Measurements from ENCODE around the gene TXNL1.
"Not testable (repeated sequence)": the region's sequence is repeated elsewhere in the genome, so short reads cannot be mapped to it uniquely, and the experiment has no call there.

Gene TXNL1

DNA sequence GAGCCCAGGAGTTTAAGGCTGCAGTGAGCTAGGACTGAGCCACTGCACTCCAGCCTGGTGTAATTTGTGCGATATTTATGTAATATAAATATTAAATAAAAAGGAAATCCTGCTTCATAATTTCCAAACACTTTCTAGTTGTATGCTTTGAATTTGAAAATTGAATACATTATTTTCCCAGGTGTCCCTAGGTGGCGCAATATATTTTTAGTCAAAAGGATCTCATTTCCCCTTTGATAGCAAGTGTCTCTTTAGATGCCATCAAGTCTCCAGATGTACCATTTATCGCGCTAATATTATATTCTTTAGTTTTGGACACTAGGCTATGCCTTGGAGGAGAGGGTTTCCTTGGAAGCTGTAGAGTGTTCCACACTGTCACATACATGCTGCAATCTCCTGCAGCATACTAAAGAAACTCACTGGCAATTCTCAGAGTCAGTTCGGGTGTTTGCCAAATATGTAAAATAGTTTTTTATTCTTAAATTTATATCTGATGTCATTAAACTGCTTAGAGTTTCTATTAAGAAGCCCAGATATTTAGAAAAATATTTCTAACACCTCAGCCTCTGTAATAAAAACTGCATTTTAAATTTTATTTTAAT is 7.1 kb upstream of the TXNL1 start:
- no peak for DNase-seq (ENCODE audit: low read depth)

- no peak for DNase-seq (ENCODE audit: low read depth)
Measured at GRCh38 chr18:56643381-56643780, 5.0 kb upstream of the TXNL1 start.

DNA sequence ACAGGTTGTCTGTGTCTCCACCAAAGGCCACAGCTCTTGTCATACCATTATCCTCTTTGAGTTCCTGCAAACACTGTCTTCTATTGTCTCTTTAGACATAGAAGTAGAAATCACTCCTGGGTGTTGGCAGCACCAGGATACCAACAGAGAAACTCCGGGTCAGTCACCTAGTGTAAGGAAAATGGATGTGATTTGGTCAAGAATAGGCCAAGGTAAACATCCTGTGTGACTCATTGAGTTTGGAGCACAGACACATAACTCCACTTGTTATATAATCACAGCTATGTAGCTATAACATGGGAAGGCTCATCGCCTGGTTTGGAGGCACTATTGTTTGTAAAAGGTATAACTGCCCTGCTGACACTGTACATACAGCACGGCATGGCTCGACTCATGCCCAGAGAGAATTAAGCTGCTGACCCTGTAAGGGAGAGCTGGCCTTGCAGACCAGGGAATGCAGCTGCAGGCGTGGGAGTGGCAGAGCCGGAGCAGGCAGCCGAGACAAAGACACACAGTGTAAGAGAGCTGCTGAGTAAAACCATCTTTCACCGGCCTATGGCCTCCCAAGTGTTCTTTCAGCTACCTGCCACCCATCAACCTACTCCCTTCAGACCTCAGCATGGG is 3.4 kb upstream of the TXNL1 start:
- DNase-seq (ENCODE audit: low read depth), result no peak

DNA sequence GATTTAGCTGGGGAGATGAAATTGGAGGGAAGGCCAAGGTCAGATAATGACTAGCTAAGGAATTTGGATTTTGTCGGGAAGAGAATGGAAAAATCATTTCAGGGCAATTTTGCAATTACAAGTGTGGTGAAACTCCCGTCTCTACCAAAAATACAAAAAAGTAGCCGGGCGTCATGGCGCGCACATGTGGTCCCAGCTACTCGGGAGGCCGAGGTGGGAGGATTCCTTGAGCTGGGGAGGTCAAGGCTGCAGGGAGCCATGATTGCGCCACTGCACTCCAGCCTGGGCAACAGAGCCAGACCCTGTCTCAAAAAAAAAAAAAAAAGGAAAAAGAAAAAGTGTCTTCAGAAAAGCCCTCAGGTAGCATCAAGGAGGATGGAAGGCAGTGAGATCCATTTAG is 1.2 kb upstream of the TXNL1 start:
- DNase-seq (ENCODE audit: low read depth), result no peak

GRCh38 chr18:56639104-56639381 is 651 bp upstream of the TXNL1 start:
- no peak for DNase-seq (ENCODE audit: low read depth)

DNA sequence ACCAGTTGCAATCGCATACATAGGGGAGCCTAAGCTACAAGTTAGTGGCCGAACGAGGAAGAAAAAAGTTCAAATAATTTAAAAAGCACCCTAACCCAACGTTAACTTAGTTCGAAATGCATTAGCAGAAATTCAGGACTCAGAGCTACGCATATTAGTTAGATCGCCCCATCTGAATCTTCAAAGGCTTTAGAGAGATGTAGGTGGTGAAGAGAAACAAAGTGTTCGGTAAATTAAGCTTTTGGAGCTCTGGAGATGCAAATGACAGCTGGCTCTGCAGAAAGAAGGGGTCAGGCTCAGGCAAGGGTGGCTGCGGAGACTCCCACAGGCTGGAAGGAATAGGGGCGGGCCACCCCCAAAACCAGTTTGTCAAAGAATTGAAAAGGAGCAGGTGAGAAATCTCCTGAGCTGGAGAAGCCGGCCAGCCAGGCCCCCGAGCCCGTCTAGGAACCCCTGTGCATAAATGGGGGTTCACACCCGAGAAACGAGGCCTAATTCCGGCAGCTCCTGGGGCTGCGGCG is 621 bp downstream of the TXNL1 start:
- no peak for DNase-seq (ENCODE audit: low read depth)

GRCh38 chr18:56637176-56637575 is 1.2 kb downstream of the TXNL1 start:
- DNase-seq (ENCODE audit: low read depth), result no peak

DNA sequence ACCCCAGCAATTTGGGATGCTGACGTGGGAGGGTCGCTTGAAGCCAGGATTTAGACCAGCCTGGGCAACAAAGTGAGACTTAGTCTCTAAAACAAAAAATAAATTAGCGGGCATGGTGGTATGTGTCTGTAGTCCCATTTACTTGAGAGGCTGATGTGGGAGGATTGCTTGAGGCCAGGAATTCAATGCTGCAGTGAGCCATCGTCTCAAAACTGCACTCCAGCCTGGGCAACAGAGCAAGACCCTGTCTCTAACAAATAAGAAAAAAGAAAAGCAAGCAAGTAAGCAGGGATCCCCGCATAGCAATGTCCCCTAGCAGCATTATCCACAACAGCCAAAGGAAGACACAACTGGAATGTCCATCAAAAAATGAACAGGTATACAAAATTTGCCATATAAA is 3.4 kb downstream of the TXNL1 start:
- DNase-seq (ENCODE audit: low read depth), result no peak

- DNase-seq (ENCODE audit: low read depth), result no peak
Measured at GRCh38 chr18:56632070-56633022, 6.0 kb downstream of the TXNL1 start.

GRCh38 chr18:56627991-56628390 is 10.4 kb downstream of the TXNL1 start:
- DNase-seq (ENCODE audit: low read depth), result no peak

GRCh38 chr18:56615738-56616520 is 22.5 kb downstream of the TXNL1 start:
- no peak for DNase-seq (ENCODE audit: low read depth)

DNA sequence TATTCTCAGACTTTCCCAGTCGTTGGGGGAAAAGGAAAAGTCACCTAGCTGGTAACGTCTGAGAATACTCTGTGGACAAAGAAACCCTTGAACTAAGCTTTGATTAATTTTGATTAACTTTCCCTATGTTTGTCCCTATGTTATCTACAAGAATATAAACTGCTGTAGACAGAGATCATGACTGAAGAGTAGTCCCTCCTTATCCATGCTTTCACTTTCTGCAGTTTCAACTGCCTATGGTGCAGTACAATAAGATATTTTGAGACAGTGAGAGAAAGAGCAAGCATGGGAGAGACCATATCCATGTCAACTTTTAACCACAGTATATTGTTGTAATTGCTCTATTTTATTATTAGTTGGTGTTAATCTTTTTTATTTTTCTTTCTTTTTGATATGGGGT is 31.8 kb downstream of the TXNL1 start:
- no peak for DNase-seq (ENCODE audit: low read depth)

DNA sequence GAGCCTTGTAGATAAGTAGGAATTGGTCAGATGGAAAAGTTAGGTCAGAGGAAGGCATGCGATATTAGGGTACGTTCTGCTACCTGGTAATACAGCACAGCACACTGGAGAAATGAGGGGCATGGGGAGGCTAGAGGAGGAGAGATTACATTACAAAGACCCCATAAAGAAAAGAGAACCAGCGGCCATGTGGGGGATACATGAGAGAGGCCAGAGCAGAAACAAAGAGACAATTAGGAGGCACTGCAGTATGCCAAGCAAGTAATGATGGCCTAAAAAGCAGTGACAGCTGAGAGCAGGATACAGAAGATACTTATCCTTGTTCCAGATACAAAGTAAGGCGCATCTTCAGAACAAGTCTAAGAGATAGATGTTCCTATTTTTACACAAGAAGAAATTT is 40.0 kb downstream of the TXNL1 start:
- DNase-seq (ENCODE audit: low read depth), result no peak

DNA sequence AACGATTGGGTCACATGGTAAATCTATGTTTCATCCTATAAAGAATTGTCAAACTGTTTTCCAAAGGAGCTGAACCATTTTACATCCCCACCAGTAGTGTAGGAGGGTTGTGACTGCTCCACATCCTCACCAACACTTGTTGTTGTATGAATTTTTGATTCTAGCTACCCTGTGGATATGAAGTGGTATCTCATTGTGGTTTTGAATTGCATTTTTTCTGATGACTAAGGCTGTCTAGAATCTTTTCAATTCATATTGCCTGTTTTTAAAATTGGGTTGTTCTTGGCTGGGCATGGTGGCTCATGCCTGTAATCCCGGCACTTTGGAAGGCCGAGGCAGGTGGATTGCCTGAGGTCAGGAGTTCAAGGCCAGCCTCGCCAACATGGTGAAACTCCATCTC is 44.5 kb downstream of the TXNL1 start:
- no peak for DNase-seq (ENCODE audit: low read depth)

DNA sequence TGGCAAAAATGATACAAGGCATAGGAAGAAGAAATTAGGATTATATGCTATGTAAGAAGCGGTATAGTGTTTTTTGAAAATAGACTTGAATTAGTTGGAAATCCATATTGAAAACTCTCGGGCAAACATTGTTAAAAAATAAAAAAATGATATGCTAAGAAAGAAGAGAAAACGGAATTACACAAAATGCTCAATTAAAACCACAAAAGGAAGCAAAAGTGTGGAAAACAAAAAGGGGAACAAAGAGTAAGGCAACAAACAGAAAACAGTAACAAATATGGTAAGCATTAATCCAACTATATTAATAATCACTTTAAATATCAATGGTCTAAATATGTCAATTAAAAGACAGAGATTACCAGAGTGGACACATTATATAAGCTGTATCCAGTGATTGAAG is 58.4 kb downstream of the TXNL1 start:
- DNase-seq (ENCODE audit: low read depth), result no peak

GRCh38 chr18:56579451-56579850 is 58.9 kb downstream of the TXNL1 start:
- no peak for DNase-seq (ENCODE audit: low read depth)

DNA sequence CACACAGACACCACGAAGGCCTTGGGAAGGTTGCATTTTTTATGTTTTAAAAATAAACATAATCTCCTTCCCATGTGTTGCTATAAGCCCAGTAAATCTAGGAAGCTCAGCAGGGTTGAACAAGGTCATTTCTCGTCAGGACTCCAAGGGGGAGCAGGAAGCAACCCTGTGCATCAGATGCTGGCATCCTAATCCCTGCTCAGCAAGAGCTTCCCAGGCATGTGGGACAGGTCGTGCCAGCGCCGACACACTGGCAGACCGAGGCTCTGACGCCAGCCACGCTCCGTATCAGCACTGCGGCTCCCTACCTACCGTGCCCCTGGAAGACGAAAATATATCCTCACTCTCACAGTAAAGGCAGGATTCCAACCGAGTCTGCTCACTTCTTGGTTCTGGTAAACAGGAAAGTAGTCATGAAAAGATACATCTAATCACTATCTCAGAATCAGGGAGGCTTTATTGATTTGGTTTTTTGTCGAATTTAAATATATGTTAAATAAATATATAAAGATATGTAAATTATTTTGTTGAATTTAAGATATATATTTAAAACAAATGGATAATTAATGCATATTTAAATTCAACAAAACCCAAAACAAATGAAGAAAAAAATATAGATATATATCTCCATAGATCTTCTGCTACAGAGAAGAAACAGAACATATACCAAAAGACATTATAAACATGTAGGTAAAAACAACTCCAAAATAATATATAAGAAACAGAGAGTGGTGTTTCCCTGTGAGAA is 61.4 kb downstream of the TXNL1 start:
- DNase-seq (ENCODE audit: low read depth), result no peak

GRCh38 chr18:56575819-56576663 is 62.4 kb downstream of the TXNL1 start:
- no peak for DNase-seq (ENCODE audit: low read depth)

DNA sequence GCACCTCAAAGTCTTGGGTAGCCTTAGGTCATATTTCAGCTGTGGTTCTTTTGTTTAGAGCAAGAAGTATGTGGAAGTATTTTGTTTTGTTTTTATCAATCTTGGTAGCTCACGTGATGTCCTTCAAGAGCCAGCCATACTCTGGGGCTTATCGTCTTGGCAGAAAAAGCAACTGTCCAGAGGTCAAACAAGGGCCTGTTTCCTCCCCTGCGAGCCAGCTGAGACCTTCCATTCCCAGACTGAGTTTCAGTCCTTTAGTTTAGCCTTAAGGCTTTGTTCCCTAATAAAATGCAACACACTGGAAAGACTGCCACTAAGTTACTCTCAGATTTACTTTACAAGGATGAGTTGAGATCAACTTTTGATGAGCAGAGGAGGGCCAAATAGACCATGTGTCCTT is 63.5 kb downstream of the TXNL1 start:
- no peak for DNase-seq (ENCODE audit: low read depth)

- DNase-seq (ENCODE audit: low read depth), result not testable (repeated sequence)
Measured at GRCh38 chr18:56572267-56572666, 66.1 kb downstream of the TXNL1 start.

GRCh38 chr18:56570978-56571377 is 67.4 kb downstream of the TXNL1 start:
- no peak for DNase-seq (ENCODE audit: low read depth)

Data from GM04504 (cell line).